Type B pancreatic cell (in vitro differentiated cells): ENCODE data around the gene DUSP22. TPM values are rescaled to one million over a fixed set of nuclear protein-coding genes. Genes with fewer than 3 reads are reported as not detected.

ENCODE experiments used
- DNase-seq: peaks from one replicate; pipeline ENCODE4 v3.0.0; 2021; ENCODE audit warnings: mixed read lengths; ENCODE audit not compliant: unreplicated experiment; ENCODE audit errors: extremely low spot score
- H3K27ac Mint-ChIP-seq: 2 replicates; pipeline ENCODE4 v1.8.0; 2021; ENCODE audit warnings: mild to moderate bottlenecking, mixed read lengths
- H3K27me3 Mint-ChIP-seq: 2 replicates; pipeline ENCODE4 v1.8.0; 2021; ENCODE audit warnings: mixed read lengths
- H3K36me3 Mint-ChIP-seq: 2 replicates; pipeline ENCODE4 v1.8.0; 2021; ENCODE audit warnings: mixed read lengths
- H3K4me1 Mint-ChIP-seq: one replicate; pipeline ENCODE4 v1.8.0; 2021; ENCODE audit warnings: mixed read lengths; ENCODE audit not compliant: unreplicated experiment
- H3K4me3 Mint-ChIP-seq: 2 replicates; pipeline ENCODE4 v1.8.0; 2021; ENCODE audit warnings: mild to moderate bottlenecking, mixed read lengths
- H3K9me3 Mint-ChIP-seq: 2 replicates; pipeline ENCODE4 v1.8.0; 2021; ENCODE audit warnings: mixed read lengths
- CTCF ChIP-seq: fragments of 200-600 bp; sonication (generic); conservative IDR thresholded peaks from 2 replicates; pipeline ENCODE4 v1.5.0; 2021; ENCODE audit warnings: antibody characterized with exemption, mild to moderate bottlenecking
- total RNA-seq: library from RNA; stranded (reverse); gene quantifications from 2 replicates; pipeline ENCODE4 v1.2.1, GENCODE V29; 2021; ENCODE audit warnings: low replicate concordance

The DUSP22 gene
- total RNA-seq, 1 donor from 2014 or later, result 25.0 TPM

- H3K27ac Mint-ChIP-seq, result no peak overlapping the region
- no peaks in the 10 kb centered on the region for H3K4me1 Mint-ChIP-seq
- H3K27me3 Mint-ChIP-seq, result no peaks in the 10 kb centered on the region
- DNase-seq, result no peak
- peaks cover under 1% of the 10 kb centered on the region for H3K9me3 Mint-ChIP-seq
- no peak overlapping the region for H3K4me3 Mint-ChIP-seq
- H3K36me3 Mint-ChIP-seq, result no peaks in the 10 kb centered on the region
- TF ChIP-seq CTCF, result no peak
Measured at GRCh38 chr6:358847-359246, 66.6 kb downstream of the DUSP22 start.

GRCh38 chr6:359261-360035 is 67.2 kb downstream of the DUSP22 start:
- no peaks in the 10 kb centered on the region for H3K27me3 Mint-ChIP-seq
- no peak overlapping the region for H3K4me3 Mint-ChIP-seq
- no peak overlapping the region for H3K27ac Mint-ChIP-seq
- H3K4me1 Mint-ChIP-seq, result no peaks in the 10 kb centered on the region
- H3K9me3 Mint-ChIP-seq, result peaks cover 7% of the 10 kb centered on the region
- H3K36me3 Mint-ChIP-seq, result no peaks in the 10 kb centered on the region
- DNase-seq, result no peak
- TF ChIP-seq CTCF, result no peak

GRCh38 chr6:360349-360748 is 68.1 kb downstream of the DUSP22 start:
- H3K4me1 Mint-ChIP-seq, result no peaks in the 10 kb centered on the region
- peaks cover 8% of the 10 kb centered on the region for H3K9me3 Mint-ChIP-seq
- no peak for TF ChIP-seq CTCF
- no peaks in the 10 kb centered on the region for H3K27me3 Mint-ChIP-seq
- H3K4me3 Mint-ChIP-seq, result no peak overlapping the region
- no peak overlapping the region for H3K27ac Mint-ChIP-seq
- no peak for DNase-seq
- no peaks in the 10 kb centered on the region for H3K36me3 Mint-ChIP-seq

DNA sequence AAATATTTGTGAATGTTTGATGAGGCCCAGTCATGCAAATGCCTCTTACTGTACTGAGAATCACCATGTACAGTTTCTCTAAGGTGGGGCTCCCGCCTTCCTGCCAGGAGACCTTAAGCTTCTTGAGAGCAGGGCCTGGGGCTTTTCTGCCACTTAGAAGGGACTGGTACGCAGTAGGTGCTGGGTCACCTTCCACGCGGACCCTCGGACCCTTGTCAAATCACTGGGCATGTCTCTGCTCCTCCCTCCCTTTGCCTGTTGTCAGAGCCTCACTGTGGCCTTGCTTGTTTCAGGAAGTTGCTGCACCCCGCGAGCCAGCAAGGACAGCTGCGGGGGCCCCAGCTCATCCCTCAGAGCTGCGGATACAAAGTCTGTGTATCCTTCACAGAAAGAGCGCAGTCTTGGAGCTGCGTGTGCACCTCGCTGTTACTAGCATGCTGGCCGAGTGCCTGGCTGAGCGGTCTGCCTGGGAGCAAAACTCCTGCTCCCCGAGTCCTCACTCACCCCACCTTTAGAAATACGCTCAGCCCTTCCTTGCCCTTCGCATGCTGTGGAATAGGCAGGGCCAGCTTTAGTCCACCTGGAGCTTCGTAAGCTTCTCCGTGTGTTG is 68.6 kb downstream of the DUSP22 start:
- no peak for DNase-seq
- no peak for TF ChIP-seq CTCF
- Mint-ChIP-seq H3K27ac (no peak overlapping the region), H3K36me3 (no peaks in the 10 kb centered on the region), H3K27me3 (no peaks in the 10 kb centered on the region), H3K4me1 (no peaks in the 10 kb centered on the region), H3K9me3 (peaks cover 8% of the 10 kb centered on the region), H3K4me3 (no peak overlapping the region)

DNA sequence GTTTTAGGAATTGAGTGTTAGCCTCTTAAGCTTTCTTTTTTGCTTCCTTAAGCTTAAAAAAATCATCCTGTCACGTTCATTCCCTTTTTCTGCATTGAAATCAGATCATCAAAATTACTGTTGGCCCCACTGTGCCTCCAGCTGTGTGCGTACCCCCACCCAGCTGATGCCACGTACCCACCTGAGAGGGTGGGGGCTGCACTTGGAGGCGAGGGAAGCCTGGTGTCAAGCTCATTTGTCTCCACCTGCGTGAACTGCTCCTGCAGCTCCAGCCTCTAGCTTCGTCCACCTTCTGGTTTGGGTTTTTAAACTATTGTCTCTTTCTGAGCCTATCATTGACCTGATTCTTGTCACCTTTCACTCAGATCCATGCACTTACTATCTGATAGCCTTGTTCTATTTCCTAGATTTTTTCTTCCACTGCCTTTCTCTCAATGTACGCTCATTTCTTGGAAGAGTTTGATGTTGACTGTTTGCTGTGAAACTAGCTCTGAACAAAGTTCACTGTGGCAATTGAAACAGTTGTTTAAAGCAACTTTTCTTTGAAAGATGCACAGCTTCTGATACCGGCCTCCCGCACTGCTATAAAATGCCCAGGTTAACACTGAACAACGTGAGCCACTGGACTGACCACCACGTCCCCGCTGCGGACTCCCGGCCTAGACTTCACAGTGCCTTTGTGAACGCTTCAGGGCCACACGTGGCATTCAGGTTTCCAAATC is 69.3 kb downstream of the DUSP22 start:
- TF ChIP-seq CTCF, result no peak
- Mint-ChIP-seq H3K27ac (no peak overlapping the region), H3K4me1 (no peaks in the 10 kb centered on the region), H3K27me3 (no peaks in the 10 kb centered on the region), H3K9me3 (peaks cover 8% of the 10 kb centered on the region), H3K4me3 (no peak overlapping the region), H3K36me3 (no peaks in the 10 kb centered on the region)
- no peak for DNase-seq
